Aorta (tissue), 5 donors: Measurements from ENCODE around the gene STN1. TPM values are rescaled to one million over a fixed set of nuclear protein-coding genes. Genes with fewer than 3 reads are reported as not detected.
A peak's percentile ranks its signal among the peaks of the same experiment; 100 is the strongest.

Source experiments
- ATAC-seq: fragments of 200-7000 bp; cut with Tn5 transposase; one replicate; pipeline ENCODE4 v1.9.1; 2022; ENCODE audit warnings: moderate library complexity; ENCODE audit not compliant: low FRiP score
- DNase-seq, 2 donors: peaks; one replicate each; pipeline ENCODE4 v3.0.0-alpha.2; 2020
- H3K27ac ChIP-seq, 2 donors: one replicate each; pipeline ENCODE4 v1.5.1; 2013; ENCODE audit warnings: low read length in 2 of 2, mild to moderate bottlenecking in 2 of 2, moderate library complexity in 2 of 2, control low read depth in 1 of 2, inconsistent platforms in 1 of 2, low read depth in 1 of 2
- H3K27me3 ChIP-seq, 2 donors: one replicate each; pipeline ENCODE4 v1.6.1; 2013; ENCODE audit warnings: control low read depth in 1 of 2, low read length in 1 of 2, mild to moderate bottlenecking in 1 of 2, moderate library complexity in 1 of 2; ENCODE audit not compliant: insufficient read depth in 2 of 2, control insufficient read depth in 1 of 2
- H3K36me3 ChIP-seq, 2 donors: one replicate each; pipeline ENCODE4 v1.6.1; 2013; ENCODE audit warnings: control low read depth in 1 of 2, low read length in 1 of 2, mild to moderate bottlenecking in 1 of 2; ENCODE audit not compliant: insufficient read depth in 2 of 2, control insufficient read depth in 1 of 2
- H3K4me1 ChIP-seq, 2 donors: one replicate each; pipeline ENCODE4 v1.6.1; 2013; ENCODE audit warnings: low read length in 2 of 2, control low read depth in 1 of 2, mild to moderate bottlenecking in 1 of 2, moderate library complexity in 1 of 2; ENCODE audit not compliant: insufficient read depth in 2 of 2, control insufficient read depth in 1 of 2
- H3K4me3 ChIP-seq, 2 donors: one replicate each; pipeline ENCODE4 v1.5.1; 2013; ENCODE audit warnings: low read length in 2 of 2, control low read depth in 1 of 2, mild to moderate bottlenecking in 1 of 2
- H3K9me3 ChIP-seq: one replicate; pipeline ENCODE4 v1.6.1; 2013; ENCODE audit warnings: mild to moderate bottlenecking, low read length; ENCODE audit not compliant: control insufficient read depth
- WGBS, 2 donors: extraction: QIAGEN DNeasy Blood & Tissue Kit; methylation state at CpG; one replicate each; pipeline ENCODE4 v1.1.7; 2013; 5-methylcytosine and 5-hydroxymethylcytosine counted together
- intact Hi-C, 2 donors: fragments of 100-400 bp; cut with DNase I; formaldehyde crosslinking; loops; one replicate each; pipeline versions ENCODE4 v1.14.2 to v1.15.0; 2022
- polyA plus RNA-seq, 2 donors: library from polyadenylated mRNA; stranded (reverse); fragments of 200-250 nt; gene quantifications; one replicate each; pipeline ENCODE4 v1.2.3, GENCODE V29; 2013
- total RNA-seq, 2 donors: library from RNA; stranded (reverse); fragmentation: NEBNext Ultra II Directional; extraction: Animal tissue kit (Norgen Biotek cat#: 25700); gene quantifications; one replicate each; pipeline ENCODE4 v1.2.1, GENCODE V29; 2021
- donor health status: healthy with polysubstance abuse.
- donor health status: Bipolar disorder and iron deficiency.
- donor health status: DM: no; HTN: no; CAD: no.
- donor health status: DM: no; HTN: no; CAD: no.
- donor health status: DM: yes; HTN: yes; CAD: no.

Gene STN1
- total and polyA plus RNA-seq, 4 donors, result 16.9 to 24.2 (median 20.5) TPM

GRCh38 chr10:103885617-103886016 lies 32.4 kb downstream of the STN1 start:
- DNase-seq, result no peak
- 16 to 17% methylated on average over 6 of the region's 6 CpGs for WGBS, 2 donors
- Histone ChIP-seq H3K9me3 (no peaks in the 10 kb centered on the region), H3K4me3 (no peak overlapping the region), H3K27ac (peak overlapping the region in 1 of 2 donors; percentile 58), H3K4me1 (peaks cover 3 to 4% of the 10 kb centered on the region in 2 donors), H3K36me3 (peaks cover 0 to 6% of the 10 kb centered on the region in 2 donors), H3K27me3 (no peaks in the 10 kb centered on the region)
- intact Hi-C loops, result loop anchor here (5.0 to 10.0 kb wide), 4 partner anchors 82 to 327 kb away; partner anchors contain the start of genes SLK (in 2 of the 2) and SFR1 (in 1 of the 2)
- peak; percentile 49 for ATAC-seq

- no peak for DNase-seq
- Histone ChIP-seq H3K4me1 (peaks cover 3 to 4% of the 10 kb centered on the region in 2 donors), H3K27ac (peak overlapping the region; percentile 58 to 84), H3K4me3 (no peak overlapping the region), H3K27me3 (no peaks in the 10 kb centered on the region), H3K36me3 (peaks cover 0 to 7% of the 10 kb centered on the region in 2 donors), H3K9me3 (no peaks in the 10 kb centered on the region)
- intact Hi-C loops, result loop anchor here (5.0 to 10.0 kb wide), 4 partner anchors 83 to 328 kb away; partner anchors contain the start of genes SLK (in 2 of the 2) and SFR1 (in 1 of the 2)
- peak; percentile 56 for ATAC-seq
- WGBS, 2 donors, result 80 to 91% methylated on average over 3 of the region's 3 CpGs
Observed at GRCh38 chr10:103884681-103885139, 33.3 kb downstream of the STN1 start.

- ATAC-seq (no peak), DNase-seq (no peak)
- no peak overlapping the region for H3K4me3 ChIP-seq
- intact Hi-C loops, result loop anchor here in 1 of 2 donors (10.0 kb wide), 1 partner anchor 322 kb away; no protein-coding TSS in a partner anchor
- peaks cover 2% of the 10 kb centered on the region in 2 donors for H3K4me1 ChIP-seq
- WGBS, 2 donors, result 94 to 95% methylated on average over 8 of the region's 8 CpGs
- H3K27ac ChIP-seq, result no peak overlapping the region
- H3K36me3 ChIP-seq, result peaks cover 0 to 7% of the 10 kb centered on the region in 2 donors
- H3K27me3 ChIP-seq, result no peaks in the 10 kb centered on the region
- H3K9me3 ChIP-seq, result no peaks in the 10 kb centered on the region
Observed at GRCh38 chr10:103882285-103883007, 35.5 kb downstream of the STN1 start.

- Histone ChIP-seq H3K27me3 (no peaks in the 10 kb centered on the region), H3K9me3 (no peaks in the 10 kb centered on the region), H3K27ac (no peak overlapping the region), H3K4me1 (peaks cover 0 to 2% of the 10 kb centered on the region in 2 donors), H3K4me3 (no peak overlapping the region), H3K36me3 (peaks cover 0 to 7% of the 10 kb centered on the region in 2 donors)
- intact Hi-C loops, result loop anchor here in 1 of 2 donors (10.0 kb wide), 1 partner anchor 323 kb away; no protein-coding TSS in a partner anchor
- WGBS, 2 donors, result 87 to 90% methylated on average over 15 of the region's 15 CpGs
- DNase-seq (no peak), ATAC-seq (no peak)
Observed at GRCh38 chr10:103881416-103882284, 36.3 kb downstream of the STN1 start.

- H3K36me3 ChIP-seq, result peaks cover 0 to 7% of the 10 kb centered on the region in 2 donors
- H3K27ac ChIP-seq, result no peak overlapping the region
- 97 to 98% methylated on average over 7 of the region's 7 CpGs for WGBS, 2 donors
- H3K27me3 ChIP-seq, result no peaks in the 10 kb centered on the region
- DNase-seq (no peak), ATAC-seq (no peak)
- H3K4me3 ChIP-seq, result no peak overlapping the region
- intact Hi-C loops, result loop anchor here in 1 of 2 donors (10.0 kb wide), 1 partner anchor 325 kb away; no protein-coding TSS in a partner anchor
- no peaks in the 10 kb centered on the region for H3K9me3 ChIP-seq
- H3K4me1 ChIP-seq, result no peaks in the 10 kb centered on the region
Observed at GRCh38 chr10:103879831-103880230, 38.2 kb downstream of the STN1 start.

- Histone ChIP-seq H3K9me3 (no peaks in the 10 kb centered on the region), H3K4me1 (no peaks in the 10 kb centered on the region), H3K36me3 (peaks cover 0 to 7% of the 10 kb centered on the region in 2 donors), H3K4me3 (no peak overlapping the region), H3K27me3 (no peaks in the 10 kb centered on the region), H3K27ac (no peak overlapping the region)
- ATAC-seq, result no peak
- intact Hi-C loops, result no loop called here
- 85 to 91% methylated on average over 9 of the region's 9 CpGs for WGBS, 2 donors
- no peak for DNase-seq
Observed at GRCh38 chr10:103879409-103879808, 38.6 kb downstream of the STN1 start.

- DNase-seq (no peak), ATAC-seq (no peak)
- Histone ChIP-seq H3K27me3 (no peaks in the 10 kb centered on the region), H3K4me3 (no peak overlapping the region), H3K36me3 (peaks cover 0 to 7% of the 10 kb centered on the region in 2 donors), H3K9me3 (no peaks in the 10 kb centered on the region), H3K27ac (no peak overlapping the region), H3K4me1 (no peaks in the 10 kb centered on the region)
- 82 to 84% methylated on average over 1 of the region's 1 CpG for WGBS, 2 donors
- intact Hi-C loops, result no loop called here
Observed at GRCh38 chr10:103877861-103878260, 40.1 kb downstream of the STN1 start.

GRCh38 chr10:103876155-103876554 lies 41.8 kb downstream of the STN1 start:
- WGBS, 2 donors, result 94 to 95% methylated on average over 5 of the region's 5 CpGs
- peaks cover 0 to 3% of the 10 kb centered on the region in 2 donors for H3K36me3 ChIP-seq
- H3K27me3 ChIP-seq, result no peaks in the 10 kb centered on the region
- intact Hi-C loops, result no loop called here
- no peak for ATAC-seq
- H3K27ac ChIP-seq, result no peak overlapping the region
- H3K9me3 ChIP-seq, result no peaks in the 10 kb centered on the region
- H3K4me1 ChIP-seq, result no peaks in the 10 kb centered on the region
- no peak overlapping the region for H3K4me3 ChIP-seq
- DNase-seq, result no peak
